ENCODE measurements around the gene MAN1B1.

MAN1B1 gene

GRCh38 chr9:137149363-137149762, 62.6 kb downstream of the MAN1B1 start:
- no peak for DNase-seq

- DNase-seq = no peak
Observed at GRCh38 chr9:137149942-137150616, 63.3 kb downstream of the MAN1B1 start.

- DNase-seq = peak; percentile 42
Observed at GRCh38 chr9:137150617-137151457, 64.1 kb downstream of the MAN1B1 start.

- DNase-seq = no peak
Observed at GRCh38 chr9:137152844-137153405, 66.1 kb downstream of the MAN1B1 start.

- DNase-seq = peak; percentile 63
Observed at GRCh38 chr9:137156567-137157375, 70.0 kb downstream of the MAN1B1 start.

- no peak for DNase-seq
Observed at GRCh38 chr9:137157618-137158415, 71.0 kb downstream of the MAN1B1 start.

- no peak for DNase-seq
Observed at GRCh38 chr9:137158625-137159024, 71.8 kb downstream of the MAN1B1 start.
